ENCODE data around the gene SPEF2.
"Not testable (repeated sequence)": the region's sequence is repeated elsewhere in the genome, so short reads cannot be mapped to it uniquely, and the experiment has no call there.

SPEF2 gene

DNA sequence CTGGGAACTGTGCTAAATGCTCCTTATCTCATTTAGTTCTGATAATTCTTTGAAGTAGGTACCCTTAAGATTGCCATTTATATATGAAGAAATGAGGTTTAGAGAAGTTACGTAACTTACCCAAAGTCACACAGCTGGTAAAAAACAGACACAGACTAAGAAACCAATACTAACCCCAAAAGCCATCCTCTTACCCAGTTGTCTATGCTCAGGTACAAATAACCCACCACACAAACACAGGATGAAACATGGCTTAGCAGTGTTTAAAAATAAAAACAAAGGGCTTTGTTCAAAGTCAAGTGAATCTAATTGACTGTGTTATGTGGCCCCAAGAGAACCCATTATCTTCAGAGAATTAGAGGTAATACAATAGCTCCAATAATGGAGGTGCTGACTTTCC, 202.0 kb downstream of the SPEF2 start:
- no peak for DNase-seq (ENCODE audit: low spot score)

DNA sequence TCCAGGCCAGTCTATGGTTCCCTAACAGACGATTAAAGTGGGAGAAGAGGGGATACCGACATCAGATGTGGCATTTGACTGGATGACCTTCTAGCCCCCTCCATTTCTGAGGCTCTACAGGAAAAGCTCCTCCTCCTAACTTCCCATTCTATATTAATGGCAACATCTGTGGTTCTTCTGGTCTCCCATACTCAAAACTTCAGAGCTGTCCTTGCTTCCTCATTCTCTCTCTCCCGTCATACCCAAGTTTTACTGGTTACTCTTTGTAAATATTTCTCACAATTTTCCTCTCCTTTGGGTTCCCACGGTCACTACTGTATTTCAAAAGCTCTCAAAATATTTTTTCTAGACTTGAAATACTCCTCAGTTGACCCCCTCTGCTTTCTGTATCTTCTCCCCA, 203.1 kb downstream of the SPEF2 start:
- no peak for DNase-seq (ENCODE audit: low spot score)

DNA sequence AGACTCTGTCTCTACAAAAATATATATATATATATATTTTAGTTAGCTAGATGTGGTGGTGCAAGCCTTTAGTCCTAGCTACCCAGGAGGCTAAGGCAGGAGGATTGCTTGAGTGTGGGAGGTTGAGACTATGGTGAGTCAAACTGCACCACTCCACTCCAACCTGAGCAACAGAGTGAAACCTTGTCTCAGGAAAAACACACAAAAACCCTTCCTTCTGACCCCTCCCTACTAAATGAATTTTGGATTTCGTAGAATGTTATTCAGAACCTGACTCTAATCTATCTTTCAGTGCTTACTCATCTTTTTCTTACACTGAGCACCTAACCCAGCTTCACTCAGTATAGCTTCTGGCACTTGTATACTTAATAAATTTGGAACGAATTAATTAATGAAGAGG, 203.8 kb downstream of the SPEF2 start:
- no peak for DNase-seq (ENCODE audit: low spot score)

DNA sequence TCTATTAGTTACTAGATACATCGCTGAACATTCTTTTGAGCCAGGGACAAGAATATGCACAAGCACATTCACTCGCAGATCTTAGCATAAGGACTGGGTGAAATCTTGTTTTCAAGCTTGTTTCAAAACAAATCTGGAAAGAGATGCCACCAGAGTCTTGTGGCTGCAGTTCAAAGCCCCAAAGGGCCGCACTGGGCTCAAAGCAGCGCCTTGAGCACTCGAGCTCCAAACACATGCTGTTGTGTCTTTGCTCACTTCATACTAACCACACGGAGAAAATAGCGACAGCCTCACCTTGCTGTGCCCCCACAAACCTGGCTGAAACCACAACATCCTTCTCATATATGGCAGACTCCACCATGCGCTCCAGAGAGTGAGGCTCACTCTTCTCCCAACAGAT, 204.8 kb downstream of the SPEF2 start:
- no peak for DNase-seq (ENCODE audit: low spot score)

DNA sequence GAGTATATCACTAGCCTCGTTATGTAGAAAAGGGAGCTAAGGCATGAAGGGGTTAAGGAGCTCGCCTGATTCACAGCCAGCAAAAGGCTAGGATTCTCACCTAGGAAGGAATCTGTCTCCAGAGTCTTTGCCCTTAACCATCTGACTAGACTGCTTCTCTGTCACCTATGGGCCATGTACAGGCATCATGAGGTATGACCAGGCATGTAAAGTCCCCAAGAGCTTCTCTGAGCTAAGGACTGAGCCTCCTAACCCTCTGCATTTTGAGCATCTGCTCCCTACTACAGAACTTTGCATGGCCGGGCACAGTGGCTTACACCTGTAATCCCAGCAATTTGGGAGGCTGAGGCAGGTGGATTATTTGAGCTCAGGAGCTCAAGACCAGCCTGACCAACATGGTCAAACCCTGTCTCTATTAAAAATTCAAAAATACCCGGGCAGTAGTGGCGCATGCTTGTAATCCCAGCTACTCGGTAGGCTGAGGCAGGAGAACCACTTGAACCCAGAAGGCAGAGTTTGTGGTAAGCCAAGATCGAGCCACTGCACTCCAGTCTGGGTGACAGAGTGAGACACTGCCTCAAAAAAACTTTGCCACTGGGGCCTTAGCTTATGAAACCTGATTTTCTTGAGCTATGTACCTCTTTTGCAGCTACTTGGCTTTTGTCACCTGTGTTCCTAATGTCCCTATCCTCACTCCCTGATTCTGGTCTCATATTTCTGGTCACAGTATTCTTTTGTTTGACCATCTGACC, 205.9 kb downstream of the SPEF2 start:
- no peak for DNase-seq (ENCODE audit: low spot score)

DNA sequence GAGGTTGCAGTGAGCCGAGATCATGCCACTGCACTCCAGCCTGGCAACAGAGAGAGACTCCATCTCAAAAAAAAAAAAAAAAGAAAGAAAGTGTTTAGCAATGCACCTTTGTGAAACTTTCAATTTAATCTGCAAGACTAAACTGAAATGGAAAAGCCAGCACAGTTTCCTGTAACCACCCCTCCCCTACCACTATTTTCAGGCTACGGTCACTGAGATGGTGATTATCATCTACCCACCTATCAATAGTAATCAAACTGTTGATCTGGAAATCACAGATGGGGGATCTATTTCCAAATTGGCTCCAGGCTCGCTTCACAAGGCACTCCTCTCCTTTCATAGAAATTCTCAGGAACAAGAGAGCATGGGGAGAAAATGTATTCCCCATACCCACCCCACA, 208.4 kb downstream of the SPEF2 start:
- no peak for DNase-seq (ENCODE audit: low spot score)

DNA sequence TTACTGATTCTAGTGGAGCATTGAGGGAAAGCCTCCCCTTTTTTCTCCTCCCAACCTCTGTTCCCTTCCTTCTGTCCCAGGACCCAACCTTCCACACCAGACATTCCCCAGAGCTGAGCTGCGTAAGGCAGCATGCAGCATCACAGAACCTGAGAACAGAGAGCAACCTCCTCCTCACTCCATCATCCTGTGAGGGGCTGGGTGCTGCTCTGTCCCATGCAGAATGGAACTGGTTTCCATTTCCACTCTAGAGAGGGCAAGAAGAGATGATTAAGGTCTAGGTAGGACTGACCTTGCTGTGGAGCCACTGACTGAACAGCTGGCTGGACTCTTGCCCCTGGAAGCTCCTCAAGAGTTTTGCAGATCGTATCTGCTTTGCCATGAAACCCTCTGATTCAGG, 208.9 kb downstream of the SPEF2 start:
- DNase-seq (ENCODE audit: low spot score) = no peak

DNA sequence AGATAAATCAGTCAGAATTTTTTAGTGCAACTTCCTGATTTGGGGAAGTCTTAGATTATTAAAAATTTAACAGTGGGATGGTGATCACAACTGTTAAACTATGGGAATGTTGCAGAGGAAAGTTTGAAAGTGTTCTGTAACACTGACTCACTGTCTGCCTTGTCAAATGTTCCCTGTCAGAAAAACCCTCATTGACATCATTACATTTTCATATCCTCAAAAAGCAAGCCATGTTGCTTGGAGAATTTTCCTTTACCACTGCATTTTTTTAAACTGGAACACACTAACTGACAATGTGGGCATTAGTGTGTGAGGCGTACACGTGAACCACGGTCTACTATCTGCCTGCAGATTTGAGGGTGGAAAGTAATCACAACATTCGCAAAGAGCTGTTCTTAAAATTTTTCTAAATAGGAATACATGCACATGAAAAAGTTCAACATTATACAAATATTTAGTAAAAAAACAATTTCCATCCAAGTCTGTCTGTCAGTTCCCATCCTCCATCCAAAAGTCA, 210.5 kb downstream of the SPEF2 start:
- no peak for DNase-seq (ENCODE audit: low spot score)

DNA sequence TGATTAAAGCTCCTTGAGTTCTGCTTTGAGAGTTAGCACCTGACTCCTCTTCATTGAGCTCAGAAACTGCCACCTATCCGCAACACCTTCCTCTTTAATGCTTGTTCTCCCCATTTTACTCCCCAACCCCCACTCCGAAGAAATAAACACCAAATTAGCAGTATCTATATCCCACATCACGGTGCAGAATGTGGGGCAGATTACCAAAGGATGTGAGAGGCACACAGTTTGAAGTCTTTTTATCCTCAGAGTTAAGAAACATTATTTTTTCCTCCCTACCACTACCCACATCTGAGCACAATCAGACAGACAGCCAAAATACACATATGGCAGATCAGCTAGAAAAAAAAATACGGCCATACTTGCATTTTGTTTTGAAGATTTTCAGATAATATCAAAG, 212.9 kb downstream of the SPEF2 start:
- DNase-seq (ENCODE audit: low spot score) = no peak

DNA sequence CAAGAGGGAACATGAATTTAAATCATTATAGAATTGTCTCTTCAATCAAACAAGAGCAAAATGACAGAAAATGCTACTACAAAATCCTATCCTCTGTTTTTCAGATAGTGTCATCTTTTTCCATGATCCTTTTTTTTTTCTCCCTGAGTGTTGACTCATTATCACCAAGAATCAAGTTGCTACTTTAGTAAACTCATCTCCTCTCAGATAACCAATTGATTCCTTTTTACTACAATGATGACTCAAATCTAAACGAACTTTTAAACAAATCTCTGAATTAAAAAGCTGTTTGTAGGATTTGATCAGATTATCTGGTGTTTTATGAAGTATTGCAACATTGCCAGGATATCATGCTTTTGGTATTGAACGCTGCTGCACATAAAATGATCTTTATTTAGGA, 215.1 kb downstream of the SPEF2 start:
- no peak for DNase-seq (ENCODE audit: low spot score)

DNA sequence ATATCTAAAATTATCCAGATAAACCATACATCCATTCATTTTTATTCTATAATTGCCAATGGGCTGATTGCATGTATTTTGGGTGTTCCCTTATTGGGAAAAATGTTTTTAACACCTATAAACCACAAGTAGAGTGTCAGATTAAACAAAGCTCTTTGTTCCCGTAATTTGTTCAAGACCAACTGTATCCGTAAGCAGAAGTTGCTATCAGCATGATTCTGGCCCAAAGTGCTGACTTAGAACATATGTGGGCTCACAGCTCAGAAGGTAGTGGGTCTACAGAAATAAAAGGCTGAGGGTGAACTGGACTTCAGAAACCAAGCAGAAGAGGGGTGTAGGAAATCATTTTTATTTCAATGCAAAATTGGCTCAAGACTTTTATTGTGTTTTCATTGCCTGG, 215.6 kb downstream of the SPEF2 start:
- no peak for DNase-seq (ENCODE audit: low spot score)

DNA sequence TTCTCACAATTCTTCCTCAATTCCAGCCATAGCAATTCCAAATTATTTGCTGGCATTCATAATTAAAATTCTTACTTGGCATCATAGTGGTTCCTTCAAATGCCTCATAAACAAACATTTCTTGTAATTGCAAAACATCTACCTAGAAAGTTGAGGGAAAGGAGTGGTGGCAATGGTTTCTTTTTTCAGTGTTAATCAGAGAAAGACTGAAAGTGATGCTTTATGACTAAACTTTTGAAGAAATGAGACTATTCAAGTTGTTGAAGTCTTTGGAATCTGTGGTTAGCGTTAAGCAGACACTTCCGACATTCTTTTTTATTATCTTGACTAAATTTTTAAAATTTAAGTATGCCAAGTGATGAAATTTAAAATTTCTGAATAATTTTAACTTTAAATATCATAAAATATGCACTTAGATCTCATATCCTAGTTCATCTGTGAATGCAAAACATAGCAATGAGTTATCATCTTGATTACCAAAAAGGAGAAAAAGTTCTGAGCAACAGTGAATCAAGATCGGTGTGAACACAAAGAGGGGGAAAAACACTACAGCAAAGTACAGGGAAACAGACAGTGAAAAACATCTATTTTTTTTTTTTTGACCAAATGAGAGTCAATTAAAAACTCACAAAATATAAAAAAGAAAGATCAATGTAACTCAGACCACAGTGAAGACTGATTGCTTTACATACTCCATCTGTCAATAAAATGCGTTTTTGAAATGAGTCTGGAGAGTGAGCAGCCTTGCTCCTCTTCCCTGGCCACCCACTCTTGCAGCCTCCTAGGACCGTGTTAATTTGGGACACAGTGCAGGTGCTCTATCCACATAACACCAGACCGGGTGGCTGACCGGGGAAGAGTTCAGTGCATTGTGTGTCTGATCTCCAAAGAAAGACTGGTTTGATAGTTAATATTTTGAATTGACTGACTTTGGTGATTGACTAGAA, 218.4 kb downstream of the SPEF2 start:
- DNase-seq (ENCODE audit: low spot score) = no peak

DNA sequence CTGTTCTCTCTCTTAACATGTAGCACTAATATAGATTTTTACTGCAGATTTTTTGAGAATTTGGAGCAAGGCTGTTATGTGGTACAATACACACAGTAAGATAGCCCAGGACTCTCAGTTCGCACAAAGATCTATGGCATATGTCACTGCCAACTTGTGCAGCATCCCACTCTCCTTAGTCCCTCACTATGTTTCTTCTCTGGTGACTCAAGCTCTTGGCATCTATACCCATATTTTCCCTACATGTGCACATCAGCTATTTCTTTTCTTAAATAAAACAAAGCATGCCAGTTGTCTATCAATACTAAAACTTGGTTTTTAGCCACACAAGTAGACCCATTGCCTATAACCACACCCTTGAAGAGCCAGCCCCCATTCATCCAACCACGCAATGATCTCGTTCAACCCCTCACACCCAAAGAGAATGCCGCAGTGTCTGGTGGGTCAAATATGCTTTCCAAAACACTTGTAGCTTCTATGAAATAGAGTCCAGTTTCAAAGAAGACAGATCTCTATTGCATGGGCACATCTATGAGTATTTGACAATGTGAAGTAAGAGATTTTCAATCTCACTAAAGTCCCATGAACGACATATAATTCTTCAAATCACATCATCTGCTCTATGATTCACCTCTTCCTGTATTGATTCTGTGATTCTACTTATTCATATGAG, 220.8 kb downstream of the SPEF2 start:
- DNase-seq (ENCODE audit: low spot score) = no peak

DNA sequence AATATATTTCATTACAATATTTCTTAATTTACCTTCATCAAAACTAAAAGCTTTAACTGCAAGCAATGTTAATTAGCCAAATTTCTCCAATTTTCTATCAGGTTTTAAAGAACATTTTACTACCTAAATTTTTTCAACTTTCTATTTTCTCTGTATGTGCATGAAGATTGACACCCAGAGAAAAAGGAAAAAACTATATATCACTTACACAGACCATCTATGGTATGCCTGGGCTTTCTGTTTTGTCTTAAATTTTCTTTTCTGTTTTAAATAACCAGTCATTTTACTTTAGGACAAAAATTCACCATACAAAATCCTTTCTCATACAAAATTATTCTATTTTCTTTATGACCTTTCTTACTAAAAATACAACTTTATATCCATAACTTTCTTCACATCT, 225.2 kb downstream of the SPEF2 start:
- DNase-seq (ENCODE audit: low spot score) = no peak

DNA sequence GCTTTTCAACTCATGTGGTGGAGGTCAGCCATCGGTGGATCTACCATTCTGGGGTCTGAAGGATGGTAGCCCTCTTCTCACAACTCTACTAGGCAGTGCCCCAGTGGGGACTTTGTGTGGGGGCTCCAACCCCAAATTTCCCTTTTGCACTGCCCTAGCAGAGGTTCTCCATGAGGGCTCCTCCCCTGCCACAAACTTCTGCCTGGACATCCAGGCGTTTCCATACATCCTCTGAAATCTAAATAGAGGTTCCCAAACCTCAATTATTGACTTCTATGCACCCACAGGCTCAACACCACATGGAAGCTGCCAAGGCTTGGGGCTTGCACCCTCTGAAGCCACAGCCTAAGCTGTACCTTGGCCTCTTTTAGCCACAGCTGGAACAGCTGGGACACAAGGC, 227.8 kb downstream of the SPEF2 start:
- DNase-seq (ENCODE audit: low spot score) = not testable (repeated sequence)

DNA sequence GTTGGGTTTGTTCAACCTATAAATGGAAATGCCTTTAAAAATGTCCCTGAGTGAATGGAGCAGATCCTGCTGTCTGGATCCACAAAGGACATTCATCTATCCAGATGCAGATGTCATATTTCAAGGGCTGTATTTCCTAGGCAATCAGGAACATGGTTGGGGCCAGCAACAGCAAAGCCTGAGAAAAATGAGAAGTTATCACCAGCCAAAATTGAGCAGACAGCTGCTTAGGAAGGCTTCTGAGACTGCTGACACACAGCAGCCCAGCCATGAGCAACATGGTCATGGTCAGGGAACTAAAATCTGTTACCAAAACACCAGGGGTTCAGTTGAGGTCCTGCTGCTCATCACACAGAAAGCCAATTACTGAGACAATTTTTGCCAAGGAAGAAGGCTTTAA, 229.8 kb downstream of the SPEF2 start:
- no peak for DNase-seq (ENCODE audit: low spot score)

DNA sequence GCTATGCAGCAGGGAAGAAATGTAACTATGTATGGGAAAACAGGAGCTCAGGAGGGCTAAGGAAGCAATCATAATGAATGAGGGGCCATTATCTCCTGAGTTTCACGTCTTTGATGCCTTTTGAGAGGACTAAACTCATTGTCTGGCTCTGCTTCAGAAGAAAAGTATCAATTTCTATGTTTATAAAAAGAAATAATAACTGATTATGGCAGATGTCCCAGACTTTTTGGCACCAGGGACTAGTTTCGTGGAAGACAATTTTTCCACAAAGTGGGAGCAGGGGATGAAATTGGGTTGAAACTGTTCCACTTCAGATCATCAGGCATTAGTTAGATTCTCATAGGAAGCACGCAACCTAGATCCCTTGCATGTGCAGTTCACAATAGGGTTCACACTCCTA, 230.3 kb downstream of the SPEF2 start:
- no peak for DNase-seq (ENCODE audit: low spot score)

DNA sequence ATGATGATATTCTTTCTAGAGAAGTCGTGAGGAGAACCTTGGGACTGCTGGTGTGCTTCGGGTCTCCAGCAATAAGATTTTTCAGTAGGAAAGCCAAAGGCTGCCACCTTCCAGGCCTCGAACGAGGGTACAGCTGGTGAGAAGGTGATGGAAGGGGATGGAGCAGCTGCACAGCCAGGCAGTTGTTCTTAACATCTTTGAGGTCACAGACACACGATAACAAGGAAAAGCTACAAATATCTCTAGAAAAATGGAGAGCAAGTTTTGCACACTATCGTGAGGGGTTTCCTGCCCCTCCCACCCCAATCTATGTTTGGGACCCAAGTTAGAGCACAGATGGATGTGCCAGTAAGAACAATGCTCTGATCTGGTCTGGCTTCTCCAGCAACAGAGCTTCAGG, 232.2 kb downstream of the SPEF2 start:
- DNase-seq (ENCODE audit: low spot score) = no peak

DNA sequence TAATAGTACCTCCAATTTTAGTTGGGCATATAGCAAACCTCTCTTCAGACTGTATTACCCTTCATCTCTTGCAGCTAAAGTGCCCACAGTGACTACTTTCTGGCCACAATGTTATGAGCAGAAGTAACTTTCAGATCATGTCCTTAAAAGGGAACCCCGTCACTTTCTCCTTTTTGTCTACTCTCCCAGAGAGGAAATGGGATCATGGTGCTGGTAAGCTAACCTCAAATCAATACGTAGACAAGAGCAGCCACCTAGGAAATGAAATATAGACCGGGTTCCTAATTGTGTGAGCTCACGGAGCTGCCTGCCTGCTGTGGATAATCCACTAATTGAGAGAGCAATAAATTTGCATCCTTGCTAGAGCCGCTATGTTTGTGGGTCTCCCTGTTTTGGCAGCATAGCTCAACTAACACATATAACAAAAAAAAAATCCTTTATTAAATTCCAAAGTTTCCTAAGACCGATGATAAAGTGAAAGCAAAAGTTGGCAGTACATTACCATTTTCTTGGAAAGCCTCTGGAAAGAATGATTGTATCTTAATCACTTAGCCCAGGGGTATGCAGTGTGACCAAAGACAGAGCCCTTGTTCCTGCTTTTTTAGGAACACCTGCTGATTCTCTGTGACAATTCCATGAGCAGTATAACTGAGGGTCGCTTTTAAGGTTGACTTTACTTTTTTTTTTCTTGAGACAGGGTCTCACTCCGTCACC, 233.5 kb downstream of the SPEF2 start:
- DNase-seq (ENCODE audit: low spot score) = no peak

DNA sequence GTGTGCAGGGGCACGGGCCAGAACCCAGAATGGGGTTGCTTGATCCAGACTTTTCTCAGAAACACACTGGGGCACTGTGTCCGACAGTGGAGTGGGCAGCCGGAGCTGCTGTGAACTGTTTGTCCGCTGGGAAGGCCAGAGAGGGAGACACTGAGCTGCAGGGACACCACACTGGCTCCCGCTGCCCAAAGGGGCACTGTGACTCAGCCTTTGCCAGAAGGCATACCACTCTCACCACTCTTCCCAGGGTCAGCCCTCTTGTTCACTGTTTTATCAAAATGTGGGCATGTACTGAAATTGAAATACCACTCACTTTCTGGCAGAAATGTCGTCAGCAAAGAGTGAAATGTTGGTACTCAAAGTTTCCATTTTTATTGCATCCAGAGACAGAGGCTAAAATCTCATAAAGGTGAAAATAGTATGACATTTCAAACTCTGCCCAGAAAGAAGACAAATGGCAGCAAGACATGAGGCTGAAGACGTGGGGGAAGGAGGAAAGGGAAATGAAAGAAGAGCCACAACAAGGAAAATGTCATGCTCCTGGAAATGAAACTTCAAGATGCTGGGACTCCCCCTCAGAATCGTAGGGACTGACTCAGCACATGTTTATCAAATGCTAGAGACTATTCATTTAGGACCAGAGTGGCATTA, 234.5 kb downstream of the SPEF2 start:
- DNase-seq (ENCODE audit: low spot score) = no peak

DNA sequence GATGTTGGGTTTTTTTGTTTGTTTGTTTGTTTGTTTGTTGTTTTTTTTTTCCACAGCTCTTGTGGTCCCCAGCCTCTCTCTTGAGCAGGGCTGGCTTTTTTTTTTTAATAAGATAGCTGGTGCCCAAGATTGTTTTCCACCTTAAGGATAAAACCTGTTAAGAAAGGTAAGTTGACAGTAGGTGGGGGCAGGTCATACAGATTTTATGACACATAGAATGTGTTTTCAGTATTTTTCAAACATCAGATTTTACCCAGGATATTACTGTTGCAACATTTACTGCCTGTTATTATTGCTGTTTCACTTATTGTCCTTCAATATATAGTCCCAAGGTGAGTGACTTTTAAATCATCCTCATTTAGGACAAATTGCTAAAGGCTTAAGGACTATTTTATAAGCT, 235.1 kb downstream of the SPEF2 start:
- DNase-seq (ENCODE audit: low spot score) = no peak

All from germinal center (tissue), 1 donor.